Gastroesophageal sphincter (tissue), 4 donors: ENCODE measurements around the gene FGF14. TPM values are rescaled to one million over a fixed set of nuclear protein-coding genes. Genes with fewer than 3 reads are reported as not detected.

Source experiments
- ATAC-seq: fragments of 150-250 bp; one replicate; pipeline ENCODE4 v1.9.1; 2016; ENCODE audit warnings: mild to moderate bottlenecking, moderate library complexity
- H3K27ac ChIP-seq, 4 donors: fragments of 200-600 bp; sonication (generic) in 3 of 4; 1 replicate in 3 of 4; 2 replicates in 1 of 4; pipeline ENCODE4 v1.5.1; 2016 to 2019
- H3K27me3 ChIP-seq: fragments of 200-600 bp; sonication (generic); one replicate; pipeline ENCODE4 v1.5.1; 2019
- H3K36me3 ChIP-seq, 2 donors: fragments of 200-600 bp; sonication (generic); one replicate each; pipeline ENCODE4 v1.5.1; 2019; ENCODE audit warnings: control low read depth in 1 of 2
- H3K4me1 ChIP-seq, 3 donors: fragments of 200-600 bp; sonication (generic); 1 replicate in 2 of 3; 2 replicates in 1 of 3; pipeline ENCODE4 v1.5.1; 2016 to 2019; ENCODE audit warnings: control low read depth in 2 of 3
- H3K4me3 ChIP-seq, 2 donors: fragments of 200-600 bp; sonication (generic); one replicate each; pipeline ENCODE4 v1.5.1; 2019; ENCODE audit warnings: mild to moderate bottlenecking in 1 of 2, moderate library complexity in 1 of 2
- H3K9me3 ChIP-seq, 3 donors: fragments of 200-600 bp; sonication (generic); one replicate each; pipeline ENCODE4 v1.5.1; 2017 to 2019; ENCODE audit warnings: control low read depth in 2 of 3
- CTCF ChIP-seq, 4 experiments: fragments of 200-600 bp in 2 of 4; fragments of 450-650 bp in 2 of 4; sonication (generic) in 1 of 4; IDR thresholded peaks; one replicate each; pipeline ENCODE4 v1.5.1; 2017 to 2019; ENCODE audit warnings: antibody characterized with exemption in 4 of 4, mild to moderate bottlenecking in 2 of 4, moderate library complexity in 2 of 4
- EP300 ChIP-seq: sonication (generic); formaldehyde crosslinking; IDR thresholded peaks from one replicate; pipeline ENCODE4 v1.6.1; 2017; ENCODE audit warnings: antibody characterized with exemption, mild to moderate bottlenecking
- POLR2A ChIP-seq, 2 donors: fragments of 450-650 bp; IDR thresholded peaks; one replicate each; pipeline ENCODE4 v1.6.1; 2017; ENCODE audit warnings: antibody characterized with exemption in 2 of 2, mild to moderate bottlenecking in 2 of 2, moderate library complexity in 1 of 2
- POLR2AphosphoS5 ChIP-seq: sonication (generic); formaldehyde crosslinking; IDR thresholded peaks from one replicate; pipeline ENCODE4 v1.6.1; 2017; ENCODE audit warnings: antibody characterized with exemption
- WGBS, 2 donors: methylation state at CpG; one replicate each; pipeline ENCODE4 v1.1.5; 2018; ENCODE audit warnings: low coverage in 1 of 2; 5-methylcytosine and 5-hydroxymethylcytosine counted together
- total RNA-seq, 4 donors: library from RNA; depleted of rRNA; stranded (reverse); fragments of >200 nt; gene quantifications; one replicate each; pipeline ENCODE4 v1.1.0, GENCODE V29; 2016

The FGF14 gene
- total RNA-seq, 4 donors from 2014 or later = 0.31 to 2.0 (median 0.95) TPM

DNA sequence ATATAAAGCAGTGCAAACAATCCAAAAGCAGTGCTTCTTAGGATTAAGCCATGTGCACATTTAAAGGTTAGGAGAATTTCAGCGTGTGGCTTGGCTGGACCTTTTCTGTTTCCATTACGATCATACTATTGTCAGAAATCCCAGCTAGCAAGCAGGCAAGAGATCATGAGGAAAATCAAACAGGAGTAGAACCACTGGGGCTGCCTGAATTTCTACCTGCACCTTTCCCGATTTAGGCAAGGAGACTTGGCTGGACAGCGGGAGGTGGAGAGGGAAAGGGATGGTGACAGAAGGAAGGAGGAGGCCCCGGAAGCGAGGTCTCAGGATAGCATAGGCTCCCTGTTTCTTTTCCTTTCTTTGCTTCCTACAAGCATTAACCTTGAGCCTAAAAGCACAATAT, 102.5 kb downstream of the FGF14 start:
- WGBS, 2 donors = 79 to 96% methylated on average over 5 of the region's 6 CpGs
- no peak for TF ChIP-seq CTCF (IDR thresholded peaks at IDR 0.05)
- TF ChIP-seq POLR2A (IDR thresholded peaks at IDR 0.05) = no peak
- TF ChIP-seq POLR2AphosphoS5 = no peak
- TF ChIP-seq EP300 = no peak
- H3K4me3 ChIP-seq = no peak overlapping the region
- no peak for ATAC-seq
- H3K27ac ChIP-seq = no peak overlapping the region
- no peaks in the 10 kb centered on the region for H3K9me3 ChIP-seq
- no peaks in the 10 kb centered on the region for H3K27me3 ChIP-seq
- H3K36me3 ChIP-seq = no peaks in the 10 kb centered on the region
- peaks cover 9 to 19% (median 10%) of the 10 kb centered on the region in 3 donors for H3K4me1 ChIP-seq

GRCh38 chr13:102298051-102298450, 103.8 kb downstream of the FGF14 start:
- Histone ChIP-seq H3K4me3 (no peak overlapping the region), H3K36me3 (no peaks in the 10 kb centered on the region), H3K9me3 (no peaks in the 10 kb centered on the region), H3K27me3 (no peaks in the 10 kb centered on the region), H3K27ac (no peak overlapping the region), H3K4me1 (peaks cover 10 to 29% (median 10%) of the 10 kb centered on the region in 3 donors)
- 60 to 89% methylated on average over 3 of the region's 3 CpGs for WGBS, 2 donors
- no peak for TF ChIP-seq CTCF (IDR thresholded peaks at IDR 0.05)
- peak; percentile 33 for TF ChIP-seq POLR2AphosphoS5
- ATAC-seq = no peak

- 54 to 69% methylated on average over 8 to 9 of the region's 9 CpGs for WGBS, 2 donors
- Histone ChIP-seq H3K27me3 (no peaks in the 10 kb centered on the region), H3K4me3 (no peak overlapping the region), H3K36me3 (no peaks in the 10 kb centered on the region), H3K4me1 (peaks cover 10 to 32% (median 10%) of the 10 kb centered on the region in 3 donors), H3K27ac (peak overlapping the region in 3 of 4 donors; percentile 53 to 71 (median 65)), H3K9me3 (no peaks in the 10 kb centered on the region)
- ATAC-seq = peak; percentile 86
- TF ChIP-seq POLR2AphosphoS5 (peak; percentile 93), EP300 (no peak)
Measured at GRCh38 chr13:102295316-102296048, 106.4 kb downstream of the FGF14 start.

GRCh38 chr13:102294407-102295018, 107.3 kb downstream of the FGF14 start:
- Histone ChIP-seq H3K4me3 (no peak overlapping the region), H3K36me3 (no peaks in the 10 kb centered on the region), H3K4me1 (peaks cover 10 to 32% (median 10%) of the 10 kb centered on the region in 3 donors), H3K9me3 (no peaks in the 10 kb centered on the region), H3K27me3 (no peaks in the 10 kb centered on the region), H3K27ac (peak overlapping the region; percentile 43 to 71 (median 59))
- no peak for TF ChIP-seq POLR2AphosphoS5
- no peak for TF ChIP-seq EP300
- TF ChIP-seq POLR2A (IDR thresholded peaks at IDR 0.05) = no peak
- TF ChIP-seq CTCF (IDR thresholded peaks at IDR 0.05) = no peak
- ATAC-seq = no peak
- WGBS, 2 donors = 54 to 59% methylated on average over 3 of the region's 3 CpGs

DNA sequence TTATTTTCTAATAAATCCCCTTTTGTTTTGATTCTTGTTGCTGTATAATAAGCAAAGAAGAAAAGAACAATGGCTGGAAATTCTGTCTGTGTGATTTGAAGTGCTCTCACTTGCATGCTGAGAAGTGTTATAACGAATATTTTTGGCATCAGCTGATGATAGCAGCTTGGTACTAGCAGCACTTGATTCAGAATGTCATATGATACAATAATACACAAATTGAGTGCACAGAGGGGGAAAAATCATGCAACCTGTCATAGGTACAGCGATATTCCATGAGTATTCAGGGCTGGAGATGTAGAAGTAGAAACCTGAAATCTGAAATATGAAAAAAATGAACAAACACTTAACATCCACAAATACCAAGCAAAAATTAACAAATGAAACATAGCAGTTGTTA, 108.1 kb downstream of the FGF14 start:
- Histone ChIP-seq H3K4me3 (no peak overlapping the region), H3K9me3 (no peaks in the 10 kb centered on the region), H3K27ac (peak overlapping the region in 3 of 4 donors; percentile 18 to 65 (median 21)), H3K27me3 (no peaks in the 10 kb centered on the region), H3K36me3 (no peaks in the 10 kb centered on the region), H3K4me1 (peaks cover 10 to 32% (median 10%) of the 10 kb centered on the region in 3 donors)
- ATAC-seq = no peak
- 46 to 54% methylated on average over 2 of the region's 2 CpGs for WGBS, 2 donors
- no peak for TF ChIP-seq POLR2AphosphoS5
